ENCODE measurements around the gene PRDM16. TPM values are rescaled to one million over a fixed set of nuclear protein-coding genes. Genes with fewer than 3 reads are reported as not detected.
A peak's percentile ranks its signal among the peaks of the same experiment; 100 is the strongest.

PRDM16 gene
- total RNA-seq, 4 donors from 2014 or later, result 5.4 to 13.2 (median 7.7) TPM

DNA sequence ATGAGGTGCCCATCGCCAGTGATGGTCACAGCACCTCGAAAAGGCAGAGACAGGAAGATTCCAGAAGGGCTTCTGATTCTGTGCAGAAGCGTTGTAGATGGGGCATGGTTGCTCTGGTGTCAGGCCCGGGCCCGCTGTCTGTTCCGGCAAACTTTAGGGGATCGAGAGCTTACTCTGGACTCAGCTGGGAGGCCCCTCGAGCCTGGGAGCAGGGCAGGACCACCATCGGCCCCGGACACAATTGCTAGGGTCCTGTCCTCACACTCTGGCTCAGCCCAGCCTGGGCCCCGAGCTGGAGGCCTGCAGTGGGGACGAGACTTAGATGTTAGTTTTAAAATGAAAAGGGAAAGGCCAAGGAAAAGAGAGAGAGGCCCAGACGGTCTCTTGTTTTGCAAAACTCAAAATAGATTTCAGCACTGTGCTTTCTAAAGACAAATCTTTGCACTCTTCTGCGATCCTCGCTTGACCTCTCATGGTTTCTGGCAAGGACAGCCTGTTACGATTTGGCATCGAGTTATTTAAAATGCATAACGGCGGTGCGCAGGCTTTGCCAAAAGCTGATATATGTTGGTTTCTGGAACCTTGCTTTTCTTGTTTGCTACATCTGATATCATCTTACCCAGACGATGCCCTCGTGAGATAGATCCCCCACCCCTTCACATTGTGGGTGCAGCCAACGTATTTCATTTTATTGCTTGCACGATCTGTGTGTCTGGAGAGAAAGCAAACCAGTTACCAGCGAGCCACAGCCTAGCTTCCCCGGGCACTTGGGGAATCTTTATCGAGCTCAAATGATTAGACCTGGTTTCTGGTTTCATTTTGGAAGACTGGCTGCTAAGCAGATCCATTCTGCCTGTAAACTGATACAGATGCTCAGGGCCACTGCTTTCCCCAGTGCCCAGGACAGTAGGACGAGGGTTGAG is 58.0 kb downstream of the PRDM16 start:
- Histone ChIP-seq H3K27ac (peak overlapping the region in 1 of 4 donors; percentile 26), H3K27me3 (no peaks in the 10 kb centered on the region), H3K4me3 (no peak overlapping the region), H3K4me1 (peaks cover 0 to 3% (median 0%) of the 10 kb centered on the region in 4 donors), H3K36me3 (no peaks in the 10 kb centered on the region), H3K9me3 (no peaks in the 10 kb centered on the region)
- no peak for TF ChIP-seq POLR2A (IDR thresholded peaks at IDR 0.05)
- TF ChIP-seq, protein P1, sequence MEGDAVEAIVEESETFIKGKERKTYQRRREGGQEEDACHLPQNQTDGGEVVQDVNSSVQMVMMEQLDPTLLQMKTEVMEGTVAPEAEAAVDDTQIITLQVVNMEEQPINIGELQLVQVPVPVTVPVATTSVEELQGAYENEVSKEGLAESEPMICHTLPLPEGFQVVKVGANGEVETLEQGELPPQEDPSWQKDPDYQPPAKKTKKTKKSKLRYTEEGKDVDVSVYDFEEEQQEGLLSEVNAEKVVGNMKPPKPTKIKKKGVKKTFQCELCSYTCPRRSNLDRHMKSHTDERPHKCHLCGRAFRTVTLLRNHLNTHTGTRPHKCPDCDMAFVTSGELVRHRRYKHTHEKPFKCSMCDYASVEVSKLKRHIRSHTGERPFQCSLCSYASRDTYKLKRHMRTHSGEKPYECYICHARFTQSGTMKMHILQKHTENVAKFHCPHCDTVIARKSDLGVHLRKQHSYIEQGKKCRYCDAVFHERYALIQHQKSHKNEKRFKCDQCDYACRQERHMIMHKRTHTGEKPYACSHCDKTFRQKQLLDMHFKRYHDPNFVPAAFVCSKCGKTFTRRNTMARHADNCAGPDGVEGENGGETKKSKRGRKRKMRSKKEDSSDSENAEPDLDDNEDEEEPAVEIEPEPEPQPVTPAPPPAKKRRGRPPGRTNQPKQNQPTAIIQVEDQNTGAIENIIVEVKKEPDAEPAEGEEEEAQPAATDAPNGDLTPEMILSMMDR (IDR thresholded peaks at IDR 0.05), result no peak
- DNase-seq, result no peak

DNA sequence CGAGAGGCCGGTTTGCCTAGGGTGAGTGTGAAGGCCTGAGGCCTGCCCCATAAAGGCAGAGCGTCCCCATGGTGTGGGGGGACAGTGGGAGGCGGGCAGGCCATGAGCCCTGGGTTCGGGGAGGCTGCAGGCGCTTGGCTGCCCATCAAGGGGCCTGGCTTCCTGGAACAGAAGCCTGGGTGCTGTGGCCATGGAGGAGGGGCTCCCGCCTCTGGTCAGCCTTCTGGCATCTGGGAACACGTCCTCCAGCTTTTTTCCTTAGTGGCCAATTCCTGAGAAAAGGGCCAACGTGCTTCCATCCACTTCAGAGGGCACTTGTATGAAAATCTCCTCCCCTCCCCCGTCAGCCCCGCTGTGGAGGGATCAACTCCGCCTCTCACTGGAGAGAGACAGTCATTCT is 58.7 kb downstream of the PRDM16 start:
- no peak overlapping the region for H3K4me3 ChIP-seq
- H3K4me1 ChIP-seq, result peaks cover 0 to 3% (median 0%) of the 10 kb centered on the region in 4 donors
- TF ChIP-seq POLR2A (IDR thresholded peaks at IDR 0.05), result no peak
- TF ChIP-seq, protein P1 (IDR thresholded peaks at IDR 0.05), result no peak
- H3K36me3 ChIP-seq, result no peaks in the 10 kb centered on the region
- H3K27me3 ChIP-seq, result no peaks in the 10 kb centered on the region
- no peaks in the 10 kb centered on the region for H3K9me3 ChIP-seq
- no peak for DNase-seq
- peak overlapping the region in 1 of 4 donors; percentile 18 for H3K27ac ChIP-seq

GRCh38 chr1:3128431-3129132 is 59.6 kb downstream of the PRDM16 start:
- H3K4me3 ChIP-seq, result no peak overlapping the region
- TF ChIP-seq, protein P1 (IDR thresholded peaks at IDR 0.05), result no peak
- no peak for TF ChIP-seq POLR2A (IDR thresholded peaks at IDR 0.05)
- no peaks in the 10 kb centered on the region for H3K27me3 ChIP-seq
- H3K4me1 ChIP-seq, result peaks cover 0 to 8% (median 0%) of the 10 kb centered on the region in 4 donors
- H3K9me3 ChIP-seq, result no peaks in the 10 kb centered on the region
- DNase-seq, result no peak
- no peak overlapping the region for H3K27ac ChIP-seq
- H3K36me3 ChIP-seq, result no peaks in the 10 kb centered on the region

- DNase-seq, result no peak
- no peaks in the 10 kb centered on the region for H3K9me3 ChIP-seq
- H3K27ac ChIP-seq, result no peak overlapping the region
- TF ChIP-seq, protein P1 (IDR thresholded peaks at IDR 0.05), result no peak
- TF ChIP-seq POLR2A (IDR thresholded peaks at IDR 0.05), result no peak
- H3K36me3 ChIP-seq, result no peaks in the 10 kb centered on the region
- H3K27me3 ChIP-seq, result no peaks in the 10 kb centered on the region
- H3K4me1 ChIP-seq, result peaks cover 0 to 11% (median 0%) of the 10 kb centered on the region in 4 donors
- no peak overlapping the region for H3K4me3 ChIP-seq
Measured at GRCh38 chr1:3129133-3129490, 60.1 kb downstream of the PRDM16 start.

DNA sequence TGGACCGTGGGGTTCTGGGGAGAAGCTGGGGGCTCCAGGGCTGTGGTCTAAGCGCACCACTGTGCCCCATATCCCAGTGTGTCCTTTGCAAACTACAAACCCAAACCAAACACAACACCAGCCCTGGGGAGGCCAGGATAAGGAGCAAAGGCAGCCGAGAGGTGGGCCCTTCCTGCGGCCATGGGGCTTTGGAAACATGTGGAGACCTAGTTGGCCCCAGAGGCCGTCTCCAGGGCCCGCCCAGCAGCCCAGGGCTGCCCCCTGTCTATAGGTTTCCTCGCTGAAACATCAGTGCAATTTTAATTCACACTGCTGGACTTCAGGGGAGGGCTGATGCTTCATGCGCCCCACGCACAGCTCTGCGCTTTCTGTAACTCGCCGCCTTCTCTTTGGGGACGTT is 61.3 kb downstream of the PRDM16 start:
- no peaks in the 10 kb centered on the region for H3K36me3 ChIP-seq
- DNase-seq, result no peak
- no peak overlapping the region for H3K4me3 ChIP-seq
- no peaks in the 10 kb centered on the region for H3K9me3 ChIP-seq
- H3K27me3 ChIP-seq, result no peaks in the 10 kb centered on the region
- TF ChIP-seq, protein P1 (IDR thresholded peaks at IDR 0.05), result no peak
- TF ChIP-seq POLR2A (IDR thresholded peaks at IDR 0.05), result no peak
- no peak overlapping the region for H3K27ac ChIP-seq
- H3K4me1 ChIP-seq, result peaks cover 0 to 11% (median 0%) of the 10 kb centered on the region in 4 donors
